ENCODE measurements around the gene MAP2K2. TPM values are rescaled to one million over a fixed set of nuclear protein-coding genes. Genes with fewer than 3 reads are reported as not detected.
A peak's percentile ranks its signal among the peaks of the same experiment; 100 is the strongest.

MAP2K2 gene
- polyA plus RNA-seq, 2 of the 4 experiments (the other 2 are of a cell fraction), result 41.7 to 115 TPM

DNA sequence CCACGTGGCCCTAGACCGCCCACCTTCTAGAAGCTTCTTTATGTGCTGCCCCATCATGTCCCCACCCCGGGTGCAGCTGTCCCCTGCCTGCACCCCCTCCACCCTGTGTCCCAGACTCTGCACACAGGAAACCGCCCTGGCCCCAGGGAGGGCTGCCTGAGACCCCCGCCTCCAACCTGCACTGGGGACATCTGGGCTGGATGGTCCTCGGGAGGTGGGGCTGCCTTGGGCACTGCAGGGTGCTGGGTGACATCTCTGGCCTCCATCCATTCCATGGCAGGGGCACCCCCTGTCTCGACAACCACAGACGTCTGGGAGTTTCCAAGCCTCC lies 39.4 kb downstream of the MAP2K2 start:
- ATAC-seq, result no peak
- Histone ChIP-seq H3K4me3 (no peak overlapping the region), H3K4me2 (no peak overlapping the region), H3K4me1 (peaks cover 6% of the 10 kb centered on the region; the same call in 2 of the 3 replicates), H3K9me3 (no peaks in the 10 kb centered on the region), H3K27ac (no peak overlapping the region)
- POLR2A ChIA-PET, result no interaction called here
- CTCF ChIA-PET, result no interaction called here
- no peak for FAIRE-seq
- TF ChIP-seq MYC (IDR thresholded peaks at IDR 0.05; ENCODE audit: borderline replicate concordance, low read length) (no peak), ZC3H11A (IDR thresholded peaks at IDR 0.05) (no peak), KDM1A (IDR thresholded peaks at IDR 0.05; ENCODE audit: low read depth) (no peak), ZFP36 (IDR thresholded peaks at IDR 0.05; ENCODE audit: borderline replicate concordance, partially characterized antibody) (no peak), NR3C1 (IDR thresholded peaks at IDR 0.05) (no peak), CHD4 (IDR thresholded peaks at IDR 0.05; ENCODE audit: borderline replicate concordance) (no peak), TFCP2L1 (CRISPR knock-in tag; IDR thresholded peaks at IDR 0.05) (no peak)
- no peak for DNase-seq (ENCODE audit: low read depth in 1 of 2, low spot score in 1 of 2)
- WGBS (ENCODE audit: missing lambda C conversion rate), result no CpG with 5 or more reads among the region's 8 CpGs

DNA sequence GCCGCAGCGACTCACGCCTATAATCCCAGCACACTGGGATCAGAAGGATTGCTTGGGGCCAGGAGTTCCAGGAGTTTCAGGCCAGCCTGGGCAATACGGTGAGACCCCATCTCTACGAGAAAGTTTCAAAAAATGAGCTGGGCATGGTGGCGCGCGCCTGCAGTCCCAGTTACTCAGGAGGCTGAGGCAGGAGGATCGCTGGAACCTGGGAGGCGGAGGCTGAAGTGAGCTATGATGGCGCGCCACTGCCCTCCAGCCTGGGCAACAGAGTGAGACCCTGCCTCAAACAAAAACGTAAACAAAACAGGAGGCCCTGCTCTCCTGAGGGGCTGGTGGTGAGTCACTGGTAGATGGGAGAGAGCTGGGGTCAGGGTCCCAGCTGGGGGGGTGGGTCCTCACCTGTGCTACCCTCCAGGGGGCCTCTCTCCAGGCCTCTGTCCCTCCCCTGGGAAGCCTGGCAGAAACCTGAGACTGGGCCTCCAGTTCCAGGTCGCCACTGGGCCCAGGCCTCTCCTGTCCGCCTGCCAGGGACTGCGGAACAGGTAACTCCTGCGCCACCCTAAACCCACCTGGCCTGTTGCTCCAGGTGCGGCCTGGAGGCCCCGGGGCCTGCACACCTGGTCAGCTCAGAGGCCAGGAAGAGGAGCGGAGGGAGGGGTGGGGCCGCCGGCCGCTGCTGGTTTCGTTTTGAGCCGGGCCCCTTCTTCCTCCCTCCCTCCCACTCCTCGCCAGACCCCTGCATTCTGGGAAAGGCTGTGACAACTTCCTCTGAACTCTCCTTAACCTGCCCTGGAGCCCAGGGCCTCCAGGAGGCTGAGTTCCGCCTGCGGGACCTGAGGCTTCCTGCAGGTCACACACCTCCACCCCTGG lies 40.0 kb downstream of the MAP2K2 start:
- 85% methylated on average over 18 of the region's 28 CpGs for WGBS (ENCODE audit: missing lambda C conversion rate)
- ChIA-PET CTCF (no interaction called here), POLR2A (no interaction called here)
- no peak overlapping the region for H3K4me3 ChIP-seq
- ATAC-seq (0 out of 6 replicates have a peak, but pooled peaks of 1 of the 2 experiments have one; percentile 27), DNase-seq (ENCODE audit: low read depth in 1 of 2, low spot score in 1 of 2) (no peak), FAIRE-seq (no peak)
- H3K27ac ChIP-seq, result no peak overlapping the region
- H3K9me3 ChIP-seq, result no peaks in the 10 kb centered on the region
- peaks cover 6% of the 10 kb centered on the region; the same call in 2 of the 3 replicates for H3K4me1 ChIP-seq
- no peak overlapping the region for H3K4me2 ChIP-seq
- TF ChIP-seq ZNF302 (CRISPR knock-in tag; IDR thresholded peaks at IDR 0.05) (no peak), GATA3 (IDR thresholded peaks at IDR 0.05; ENCODE audit: borderline replicate concordance) (no peak), POLR2AphosphoS2 (conservative IDR thresholded peaks at IDR 0.05; ENCODE audit: low read length) (no peak), NR3C1 (IDR thresholded peaks at IDR 0.05) (no peak), POLR2A (IDR thresholded peaks at IDR 0.05; ENCODE audit: low read length) (no peak), TP53 (CRISPR knock-in tag; IDR thresholded peaks at IDR 0.05) (no peak), EP300 (IDR thresholded peaks at IDR 0.05) (no peak), HEYL (CRISPR knock-in tag; IDR thresholded peaks at IDR 0.05) (no peak), EHF (CRISPR knock-in tag; IDR thresholded peaks at IDR 0.05) (no peak), JUNB (IDR thresholded peaks at IDR 0.05) (no peak), HOXB13 (CRISPR knock-in tag; IDR thresholded peaks at IDR 0.05; ENCODE audit: low read depth) (no peak), KDM5A (IDR thresholded peaks at IDR 0.05) (no peak)
- TF ChIP-seq, protein P1, sequence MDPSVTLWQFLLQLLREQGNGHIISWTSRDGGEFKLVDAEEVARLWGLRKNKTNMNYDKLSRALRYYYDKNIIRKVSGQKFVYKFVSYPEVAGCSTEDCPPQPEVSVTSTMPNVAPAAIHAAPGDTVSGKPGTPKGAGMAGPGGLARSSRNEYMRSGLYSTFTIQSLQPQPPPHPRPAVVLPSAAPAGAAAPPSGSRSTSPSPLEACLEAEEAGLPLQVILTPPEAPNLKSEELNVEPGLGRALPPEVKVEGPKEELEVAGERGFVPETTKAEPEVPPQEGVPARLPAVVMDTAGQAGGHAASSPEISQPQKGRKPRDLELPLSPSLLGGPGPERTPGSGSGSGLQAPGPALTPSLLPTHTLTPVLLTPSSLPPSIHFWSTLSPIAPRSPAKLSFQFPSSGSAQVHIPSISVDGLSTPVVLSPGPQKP (IDR thresholded peaks at IDR 0.05; ENCODE audit: low read depth, low read length), result no peak
- TF ChIP-seq, protein P2, sequence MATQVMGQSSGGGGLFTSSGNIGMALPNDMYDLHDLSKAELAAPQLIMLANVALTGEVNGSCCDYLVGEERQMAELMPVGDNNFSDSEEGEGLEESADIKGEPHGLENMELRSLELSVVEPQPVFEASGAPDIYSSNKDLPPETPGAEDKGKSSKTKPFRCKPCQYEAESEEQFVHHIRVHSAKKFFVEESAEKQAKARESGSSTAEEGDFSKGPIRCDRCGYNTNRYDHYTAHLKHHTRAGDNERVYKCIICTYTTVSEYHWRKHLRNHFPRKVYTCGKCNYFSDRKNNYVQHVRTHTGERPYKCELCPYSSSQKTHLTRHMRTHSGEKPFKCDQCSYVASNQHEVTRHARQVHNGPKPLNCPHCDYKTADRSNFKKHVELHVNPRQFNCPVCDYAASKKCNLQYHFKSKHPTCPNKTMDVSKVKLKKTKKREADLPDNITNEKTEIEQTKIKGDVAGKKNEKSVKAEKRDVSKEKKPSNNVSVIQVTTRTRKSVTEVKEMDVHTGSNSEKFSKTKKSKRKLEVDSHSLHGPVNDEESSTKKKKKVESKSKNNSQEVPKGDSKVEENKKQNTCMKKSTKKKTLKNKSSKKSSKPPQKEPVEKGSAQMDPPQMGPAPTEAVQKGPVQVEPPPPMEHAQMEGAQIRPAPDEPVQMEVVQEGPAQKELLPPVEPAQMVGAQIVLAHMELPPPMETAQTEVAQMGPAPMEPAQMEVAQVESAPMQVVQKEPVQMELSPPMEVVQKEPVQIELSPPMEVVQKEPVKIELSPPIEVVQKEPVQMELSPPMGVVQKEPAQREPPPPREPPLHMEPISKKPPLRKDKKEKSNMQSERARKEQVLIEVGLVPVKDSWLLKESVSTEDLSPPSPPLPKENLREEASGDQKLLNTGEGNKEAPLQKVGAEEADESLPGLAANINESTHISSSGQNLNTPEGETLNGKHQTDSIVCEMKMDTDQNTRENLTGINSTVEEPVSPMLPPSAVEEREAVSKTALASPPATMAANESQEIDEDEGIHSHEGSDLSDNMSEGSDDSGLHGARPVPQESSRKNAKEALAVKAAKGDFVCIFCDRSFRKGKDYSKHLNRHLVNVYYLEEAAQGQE (IDR thresholded peaks at IDR 0.05), result no peak
- TF ChIP-seq, protein P3, sequence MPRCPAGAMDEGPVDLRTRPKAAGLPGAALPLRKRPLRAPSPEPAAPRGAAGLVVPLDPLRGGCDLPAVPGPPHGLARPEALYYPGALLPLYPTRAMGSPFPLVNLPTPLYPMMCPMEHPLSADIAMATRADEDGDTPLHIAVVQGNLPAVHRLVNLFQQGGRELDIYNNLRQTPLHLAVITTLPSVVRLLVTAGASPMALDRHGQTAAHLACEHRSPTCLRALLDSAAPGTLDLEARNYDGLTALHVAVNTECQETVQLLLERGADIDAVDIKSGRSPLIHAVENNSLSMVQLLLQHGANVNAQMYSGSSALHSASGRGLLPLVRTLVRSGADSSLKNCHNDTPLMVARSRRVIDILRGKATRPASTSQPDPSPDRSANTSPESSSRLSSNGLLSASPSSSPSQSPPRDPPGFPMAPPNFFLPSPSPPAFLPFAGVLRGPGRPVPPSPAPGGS (IDR thresholded peaks at IDR 0.05), result no peak

All from A549 (cell line).